Heart right ventricle (tissue), 16 donors: ENCODE measurements around the gene CGREF1. TPM values are rescaled to one million over a fixed set of nuclear protein-coding genes. Genes with fewer than 3 reads are reported as not detected.
A peak's percentile ranks its signal among the peaks of the same experiment; 100 is the strongest.

Experiments used
- ATAC-seq, 8 donors: fragments of 200-7000 bp; cut with Tn5 transposase; one replicate each; pipeline ENCODE4 v1.9.1; 2020; ENCODE audit warnings: mild to moderate bottlenecking in 8 of 8, moderate library complexity in 8 of 8, moderate number of reproducible peaks in 1 of 8
- DNase-seq, 2 donors: peaks; one replicate each; pipeline ENCODE4 v3.0.0-alpha.2; 2020
- H3K27ac ChIP-seq, 10 donors: fragments of 200-600 bp; sonication (generic) in 2 of 10; one replicate each; pipeline versions ENCODE4 v1.5.0 to v1.8.0; 2020 to 2022; ENCODE audit warnings: mild to moderate bottlenecking in 3 of 10
- H3K27me3 ChIP-seq, 7 donors: fragments of 200-600 bp; one replicate each; pipeline ENCODE4 v1.8.0; 2021 to 2022; ENCODE audit warnings: mild to moderate bottlenecking in 2 of 7
- H3K36me3 ChIP-seq, 9 donors: fragments of 200-600 bp; sonication (generic) in 1 of 9; one replicate each; pipeline versions ENCODE4 v1.5.0 to v1.8.0; 2020 to 2022; ENCODE audit warnings: mild to moderate bottlenecking in 2 of 9
- H3K4me1 ChIP-seq, 9 donors: fragments of 200-600 bp; sonication (generic) in 1 of 9; one replicate each; pipeline versions ENCODE4 v1.5.0 to v1.8.0; 2020 to 2022; ENCODE audit warnings: mild to moderate bottlenecking in 4 of 9
- H3K4me3 ChIP-seq, 10 donors: fragments of 200-600 bp; sonication (generic) in 2 of 10; one replicate each; pipeline versions ENCODE4 v1.5.0 to v1.8.0; 2020 to 2022; ENCODE audit warnings: mild to moderate bottlenecking in 7 of 10, moderate library complexity in 2 of 10
- H3K9me3 ChIP-seq, 11 donors: fragments of 200-600 bp in 10 of 11; sonication (generic) in 2 of 11; one replicate each; pipeline versions ENCODE4 v1.5.0 to v1.8.0; 2013 to 2022; ENCODE audit warnings: mild to moderate bottlenecking in 2 of 11, control low read depth in 1 of 11, moderate library complexity in 1 of 11
- CTCF ChIP-seq, 9 donors: fragments of 200-600 bp; sonication (generic) in 2 of 9; IDR thresholded peaks; one replicate each; pipeline versions ENCODE4 v1.5.0 to v1.8.0; 2021 to 2022; ENCODE audit warnings: antibody characterized with exemption in 9 of 9, mild to moderate bottlenecking in 5 of 9, moderate library complexity in 1 of 9
- WGBS, 2 donors: extraction: QIAGEN DNeasy Blood & Tissue Kit; methylation state at CpG; one replicate each; pipeline ENCODE4 v1.1.7; 2013; ENCODE audit warnings: inconsistent platforms in 1 of 2; 5-methylcytosine and 5-hydroxymethylcytosine counted together
- intact Hi-C, 10 donors: fragments of 100-400 bp; cut with DNase I; formaldehyde crosslinking; loops; one replicate each; pipeline versions ENCODE4 v1.11.1 to v1.14.2; 2022
- polyA plus RNA-seq, 2 donors: library from polyadenylated mRNA; stranded (reverse); fragments of 200-250 nt; gene quantifications; one replicate each; pipeline ENCODE4 v1.2.3, GENCODE V29; 2013
- total RNA-seq, 10 donors: library from RNA; stranded (reverse); fragmentation: NEBNext Ultra II Directional in 3 of 10; extraction: Animal tissue kit (Norgen Biotek cat#: 25700) in 3 of 10; gene quantifications; one replicate each; pipeline versions ENCODE4 v1.2.1 to v1.2.4, GENCODE V29; 2021 to 2023
- donor health status: Arrhythmogenic right ventricular cardiomyopathy.
- donor health status: ischemic (EF 13 %, LVEDD 7.1; RV severe dilation, severe dysfunction).
- donor health status: healthy with polysubstance abuse.
- donor health status: DM: no; HTN: yes; CAD: no.
- donor health status: DM: no; HTN: no; CAD: no.
- donor health status: ischemic (EF 25% LVEDD 6.9; RV normal size, moderate dysfunction).
- donor health status: ischemic (EF 25% LVEDD 5.7; RV mildly dilated, moderate dysfunction).
- donor health status: healthy.
- donor health status: DM: yes; HTN: yes; CAD: no.
- donor health status: Ischemic cardiomyopathy.
- donor health status: ischemic (EF 35%, LVEDD 5.7; RV mildly dilated, moderate dysfunction).
- donor health status: nonischemic (EF 11% LVEDD 7.7; RV severe dilation, severe dysfunction).
- donor health status: DM: yes; HTN: yes; CAD: no.
- donor health status: PGD.
- donor health status: ischemic (EF 29% LVEDD 5.4; RV normal size, mild dysfunction).
- donor health status: nonischemic (EF 23%, LVEDD 6.1; RV moderate dilation, normal function).

Gene CGREF1
- total and polyA plus RNA-seq, 12 donors: 0.21 to 1.2 (median 0.68) TPM

DNA sequence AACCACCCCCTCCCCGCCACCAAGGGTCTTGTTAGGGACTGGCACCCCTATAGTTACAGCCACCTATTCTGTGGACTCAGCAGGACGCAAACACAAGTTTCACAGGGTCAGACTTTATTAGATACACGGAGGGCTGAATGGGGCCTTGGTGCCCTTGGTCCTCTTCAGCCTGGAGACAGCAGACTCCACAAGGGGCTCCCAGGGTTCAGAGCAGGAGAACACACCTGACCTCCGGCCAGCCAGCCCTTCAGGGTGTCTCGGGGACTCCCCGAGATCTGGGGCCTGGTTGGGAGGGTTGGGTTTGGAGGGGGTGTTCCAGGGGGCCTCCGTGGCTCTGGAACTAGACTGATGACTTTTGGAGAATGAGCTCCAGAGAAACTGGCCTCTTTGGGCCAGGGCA is 17.8 kb upstream of the CGREF1 start:
- Histone ChIP-seq H3K4me3 (no peak overlapping the region), H3K9me3 (no peaks in the 10 kb centered on the region), H3K27ac (no peak overlapping the region), H3K4me1 (peaks cover 5 to 19% (median 15%) of the 10 kb centered on the region in 9 donors), H3K36me3 (peaks cover 0 to 15% (median 5%) of the 10 kb centered on the region in 9 donors), H3K27me3 (no peaks in the 10 kb centered on the region)
- WGBS, 2 donors: 93 to 95% methylated on average over 7 of the region's 7 CpGs
- DNase-seq (no peak), ATAC-seq (no peak)
- intact Hi-C loops: no loop called here
- TF ChIP-seq CTCF (IDR thresholded peaks at IDR 0.05): no peak

DNA sequence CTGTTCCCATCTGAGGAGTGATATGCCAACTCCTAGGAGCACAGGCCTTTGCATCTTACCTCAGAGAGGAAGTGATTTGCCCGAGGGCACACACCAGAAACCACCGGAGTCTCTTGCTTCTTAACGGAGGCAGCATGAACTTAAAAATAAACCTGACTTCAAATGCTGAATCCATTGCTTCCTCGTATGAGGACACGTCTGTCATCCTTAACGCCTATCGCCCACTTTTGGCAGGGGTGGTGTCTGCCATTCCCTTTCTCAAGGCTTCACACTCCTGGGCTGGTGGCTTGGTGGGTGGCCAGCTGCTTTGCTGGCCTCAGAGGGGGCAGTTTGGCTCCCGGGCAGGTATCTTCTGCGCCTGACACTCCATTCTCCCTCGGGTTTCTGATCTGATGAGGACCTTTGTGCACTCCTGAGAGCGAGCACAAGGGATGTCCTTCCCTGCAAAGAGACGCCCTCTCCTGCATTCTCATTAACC is 16.6 kb upstream of the CGREF1 start:
- WGBS, 2 donors: 84 to 87% methylated on average over 12 of the region's 12 CpGs
- H3K36me3 ChIP-seq: peaks cover 0 to 28% (median 17%) of the 10 kb centered on the region in 9 donors
- intact Hi-C loops: no loop called here
- H3K4me3 ChIP-seq: no peak overlapping the region
- H3K27me3 ChIP-seq: no peaks in the 10 kb centered on the region
- ATAC-seq: no peak
- peak overlapping the region in 5 of 10 donors; percentile 86 to 96 (median 90) for H3K27ac ChIP-seq
- no peaks in the 10 kb centered on the region for H3K9me3 ChIP-seq
- DNase-seq: no peak
- peaks cover 5 to 19% (median 15%) of the 10 kb centered on the region in 9 donors for H3K4me1 ChIP-seq
- TF ChIP-seq CTCF (IDR thresholded peaks at IDR 0.05): no peak

- H3K9me3 ChIP-seq: no peaks in the 10 kb centered on the region
- DNase-seq (no peak), ATAC-seq (no peak)
- TF ChIP-seq CTCF (IDR thresholded peaks at IDR 0.05): no peak
- no peaks in the 10 kb centered on the region for H3K27me3 ChIP-seq
- H3K4me3 ChIP-seq: peak overlapping the region in 8 of 10 donors; percentile 90 to 99 (median 94)
- H3K36me3 ChIP-seq: peaks cover 0 to 34% (median 23%) of the 10 kb centered on the region in 9 donors
- peak overlapping the region in 9 of 10 donors; percentile 86 to 96 (median 91) for H3K27ac ChIP-seq
- intact Hi-C loops: loop anchor here in 2 of 10 donors (1.0 to 5.0 kb wide), 3 partner anchors 38 to 217 kb away; partner anchors contain the start of gene KHK (in 1 of the 2)
- WGBS, 2 donors: 54 to 55% methylated on average over 33 of the region's 33 CpGs
- peaks cover 5 to 19% (median 15%) of the 10 kb centered on the region in 9 donors for H3K4me1 ChIP-seq
Observed at GRCh38 chr2:27134781-27135477, 16.0 kb upstream of the CGREF1 start.

DNA sequence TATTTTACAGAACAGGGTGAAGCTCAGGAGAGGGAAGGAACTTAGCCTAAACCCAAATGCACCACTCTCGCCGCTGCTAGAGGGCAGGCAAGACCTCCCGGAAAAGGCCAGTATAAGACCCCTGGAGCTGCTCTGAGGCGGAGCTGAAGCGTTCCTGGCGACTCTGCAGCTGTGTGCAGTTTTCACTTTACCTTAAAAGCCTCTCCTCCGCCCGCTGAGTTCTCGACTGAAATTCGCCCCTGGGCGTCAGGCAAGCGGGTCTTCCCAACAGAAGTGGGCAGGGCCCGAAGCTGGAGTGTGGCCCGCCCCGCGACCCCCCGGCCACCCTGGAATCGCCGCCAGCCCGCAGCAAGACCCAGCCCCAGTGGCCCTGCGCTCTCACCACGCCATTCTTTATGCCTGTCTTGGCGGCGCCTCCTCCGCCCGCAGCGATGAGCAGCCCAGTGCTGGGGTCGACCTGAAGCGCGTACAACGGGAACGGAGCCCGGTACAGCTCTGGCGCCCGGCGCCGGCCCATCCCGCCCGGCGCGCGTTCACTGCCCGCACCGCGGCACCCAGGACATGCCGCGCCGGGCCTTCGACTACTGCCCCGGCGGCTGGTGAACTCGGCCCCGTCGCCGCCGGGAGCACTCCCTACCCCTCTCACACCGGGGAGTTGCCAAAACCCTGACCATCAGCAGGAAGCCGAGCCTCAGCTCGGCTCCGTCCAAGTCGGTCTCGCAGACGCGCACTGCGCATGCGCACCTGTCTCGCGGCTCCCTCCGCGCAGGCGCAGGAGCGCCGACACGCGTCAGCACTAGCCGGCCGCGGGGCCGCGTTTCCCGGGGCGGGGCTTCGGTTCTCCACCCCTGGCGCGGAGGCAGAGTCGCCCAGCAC is 15.2 kb upstream of the CGREF1 start, which contains the start of gene PREB:
TSS of gene PREB (minus strand) at position 732 of the 876 bp plus-strand sequence. CDS start at position 517, 215 bp downstream.
- peaks cover 0 to 41% (median 28%) of the 10 kb centered on the region in 9 donors for H3K36me3 ChIP-seq
- H3K4me1 ChIP-seq: peaks cover 5 to 19% (median 15%) of the 10 kb centered on the region in 9 donors
- H3K27ac ChIP-seq: peak within 1 kb of the TSS; percentile 75 to 96 (median 90)
- intact Hi-C loops: loop anchor here in 2 of 10 donors (1.0 to 5.0 kb wide), 3 partner anchors 37 to 218 kb away; partner anchors contain the start of gene KHK (in 1 of the 2)
- H3K4me3 ChIP-seq: peak within 1 kb of the TSS; percentile 85 to 100 (median 94)
- peak; percentile 97 to 99 for DNase-seq
- no peaks in the 10 kb centered on the region for H3K9me3 ChIP-seq
- 0 to 1% methylated on average over 75 to 86 of the region's 86 CpGs for WGBS, 2 donors
- peak in 4 of 9 donors; percentile 5 to 36 (median 26) for TF ChIP-seq CTCF (IDR thresholded peaks at IDR 0.05)
- ATAC-seq: peak; percentile 94 to 98 (median 98)
- no peaks in the 10 kb centered on the region for H3K27me3 ChIP-seq
